Keratinocyte (primary cell): Measurements from ENCODE around the gene SDF2L1. TPM values are rescaled to one million over a fixed set of nuclear protein-coding genes. Genes with fewer than 3 reads are reported as not detected.

ENCODE experiments used
- DNase-seq: peaks from one replicate; pipeline ENCODE4 v3.0.0-alpha.2; 2011; ENCODE audit warnings: low read depth, missing footprints, low spot score
- FAIRE-seq: peaks from 2 replicates; lab custom pipeline; 2011; peaks lifted over from hg19 to GRCh38; lab: Jason Lieb, UNC
- H2AFZ ChIP-seq: 2 replicates; pipeline ENCODE4 v1.6.0; 2012; ENCODE audit warnings: low read length, control low read depth, inconsistent platforms; ENCODE audit not compliant: control insufficient read depth
- H3K27ac ChIP-seq: 2 replicates; pipeline ENCODE4 v1.5.1; 2011; ENCODE audit warnings: low read length; ENCODE audit not compliant: control insufficient read depth, insufficient read depth
- H3K27me3 ChIP-seq: 3 replicates; pipeline ENCODE4 v1.6.0; 2011; ENCODE audit warnings: low read length; ENCODE audit not compliant: control insufficient read depth, insufficient read depth; ENCODE audit errors: extremely low read depth
- H3K36me3 ChIP-seq, 2 experiments: 2 replicates in 1 of 2; 3 replicates in 1 of 2; pipeline ENCODE4 v1.5.1; 2011; ENCODE audit warnings: low read length in 2 of 2, mild to moderate bottlenecking in 1 of 2; ENCODE audit not compliant: control insufficient read depth in 2 of 2, insufficient read depth in 2 of 2; ENCODE audit errors: extremely low read depth in 1 of 2
- H3K4me1 ChIP-seq: 3 replicates; pipeline ENCODE4 v1.5.1; 2011; ENCODE audit warnings: low read length; ENCODE audit not compliant: control insufficient read depth, insufficient read depth; ENCODE audit errors: extremely low read depth
- H3K4me2 ChIP-seq: 3 replicates; pipeline ENCODE4 v1.6.0; 2011; ENCODE audit warnings: low read depth, low read length; ENCODE audit not compliant: control insufficient read depth, insufficient read depth; ENCODE audit errors: extremely low read depth
- H3K4me3 ChIP-seq, 3 experiments: fragments of 200-600 bp in 1 of 3; sonication (generic) in 1 of 3; 2 replicates in 2 of 3; 3 replicates in 1 of 3; pipeline ENCODE4 v1.5.1; 2011 to 2016; ENCODE audit warnings: low read length in 3 of 3, mild to moderate bottlenecking in 3 of 3, control low read depth in 2 of 3, inconsistent platforms in 1 of 3, low read depth in 1 of 3, mixed read lengths in 1 of 3, mixed run types in 1 of 3, moderate library complexity in 1 of 3; ENCODE audit not compliant: control insufficient read depth in 2 of 3, insufficient read depth in 2 of 3; ENCODE audit errors: extremely low read depth in 1 of 3
- H3K79me2 ChIP-seq: 2 replicates; pipeline ENCODE4 v1.6.0; 2012; ENCODE audit warnings: low read length; ENCODE audit not compliant: control insufficient read depth, insufficient read depth
- H3K9ac ChIP-seq: 3 replicates; pipeline ENCODE4 v1.6.0; 2011; ENCODE audit warnings: low read length; ENCODE audit not compliant: control insufficient read depth, insufficient read depth; ENCODE audit errors: extremely low read depth
- H3K9me1 ChIP-seq: 3 replicates; pipeline ENCODE4 v1.6.0; 2011; ENCODE audit warnings: low read length; ENCODE audit not compliant: control insufficient read depth, insufficient read depth; ENCODE audit errors: extremely low read depth
- H3K9me3 ChIP-seq: 2 replicates; pipeline ENCODE4 v1.5.1; 2012; ENCODE audit warnings: low read depth, low read length; ENCODE audit not compliant: control insufficient read depth
- H4K20me1 ChIP-seq: 3 replicates; pipeline ENCODE4 v1.6.0; 2011; ENCODE audit warnings: low read length; ENCODE audit not compliant: control insufficient read depth, insufficient read depth; ENCODE audit errors: extremely low read depth
- EZH2 ChIP-seq: IDR thresholded peaks from one replicate; pipeline ENCODE4 v1.6.1; 2012; ENCODE audit warnings: inconsistent platforms, mild to moderate bottlenecking, low read length, moderate library complexity
- dilution Hi-C: fragments of 300-500 bp; cut with MboI; formaldehyde crosslinking; loops from one replicate; pipeline ENCODE4 v1.7.0; 2020; ENCODE audit warnings: low sequenced_read_pairs; ENCODE audit not compliant: extremely low pct_ligation_motif_present
- polyA plus RNA-seq, 5 experiments: library from polyadenylated mRNA; depleted of rRNA in 3 of 5; stranded (reverse) in 3 of 5; stranded (forward) in 1 of 5; unstranded in 1 of 5; fragments of >200 nt; gene quantifications; 1 replicate in 1 of 5; 2 replicates in 3 of 5; 3 replicates in 1 of 5; pipeline versions ENCODE4 v1.2.1 to v1.2.3, GENCODE V29; 2011 to 2012; ENCODE audit warnings: missing spikeins in 2 of 5, low read depth in 1 of 5, low replicate concordance in 1 of 5
- TF ChIP-seq, protein P1 (sequence below), 3 experiments: IDR thresholded peaks in 1 of 3; conservative IDR thresholded peaks in 1 of 3; optimal IDR thresholded peaks in 1 of 3; 2 replicates in 2 of 3; 3 replicates in 1 of 3; pipeline versions ENCODE3 to v1.5.1; 2011; ENCODE audit warnings: low read length in 3 of 3, mild to moderate bottlenecking in 3 of 3, moderate library complexity in 2 of 3, control low read depth in 1 of 3, inconsistent platforms in 1 of 3; ENCODE audit not compliant: insufficient read depth in 2 of 3; ENCODE audit errors: extremely low read depth in 1 of 3

Gene SDF2L1
- polyA plus RNA-seq, 1 donor (not counting 4 experiments of a cell fraction or from before 2014, with no cell fraction given) = 25.6 TPM

DNA sequence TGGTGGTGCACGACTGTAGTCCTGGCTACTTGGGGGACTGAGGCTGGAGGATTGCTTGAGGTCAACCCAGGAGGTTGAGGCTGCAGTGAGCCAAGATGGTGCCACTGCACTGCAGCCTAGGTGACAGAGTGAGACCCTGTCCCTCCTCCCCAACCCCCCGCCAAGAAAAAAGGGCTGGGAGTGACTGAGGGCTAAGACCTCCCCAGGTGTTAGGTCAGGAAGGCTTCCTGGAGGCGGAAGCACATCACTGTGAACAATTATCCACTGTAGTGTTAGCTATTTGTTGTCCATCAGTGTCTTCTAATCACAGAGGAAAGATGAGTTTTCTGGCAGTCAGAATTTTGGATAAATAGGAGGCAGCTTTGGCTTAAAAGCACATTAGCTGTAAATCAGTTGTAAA is 21.1 kb upstream of the SDF2L1 start:
- peaks cover 26% of the 10 kb centered on the region for H4K20me1 ChIP-seq
- peaks cover 5% of the 10 kb centered on the region for H3K9me1 ChIP-seq
- FAIRE-seq = no peak
- no peak overlapping the region for H3K27ac ChIP-seq
- no peak overlapping the region for H2AFZ ChIP-seq
- dilution Hi-C loops = no loop called here
- H3K9ac ChIP-seq = no peak overlapping the region
- DNase-seq = no peak
- H3K4me3 ChIP-seq = no peak overlapping the region
- peaks cover 9% of the 10 kb centered on the region for H3K4me1 ChIP-seq
- peaks cover 5 to 23% of the 10 kb centered on the region in 2 experiments for H3K36me3 ChIP-seq
- H3K27me3 ChIP-seq = no peaks in the 10 kb centered on the region
- peaks cover 54% of the 10 kb centered on the region for H3K79me2 ChIP-seq
- no peak for TF ChIP-seq EZH2
- TF ChIP-seq, protein P1, sequence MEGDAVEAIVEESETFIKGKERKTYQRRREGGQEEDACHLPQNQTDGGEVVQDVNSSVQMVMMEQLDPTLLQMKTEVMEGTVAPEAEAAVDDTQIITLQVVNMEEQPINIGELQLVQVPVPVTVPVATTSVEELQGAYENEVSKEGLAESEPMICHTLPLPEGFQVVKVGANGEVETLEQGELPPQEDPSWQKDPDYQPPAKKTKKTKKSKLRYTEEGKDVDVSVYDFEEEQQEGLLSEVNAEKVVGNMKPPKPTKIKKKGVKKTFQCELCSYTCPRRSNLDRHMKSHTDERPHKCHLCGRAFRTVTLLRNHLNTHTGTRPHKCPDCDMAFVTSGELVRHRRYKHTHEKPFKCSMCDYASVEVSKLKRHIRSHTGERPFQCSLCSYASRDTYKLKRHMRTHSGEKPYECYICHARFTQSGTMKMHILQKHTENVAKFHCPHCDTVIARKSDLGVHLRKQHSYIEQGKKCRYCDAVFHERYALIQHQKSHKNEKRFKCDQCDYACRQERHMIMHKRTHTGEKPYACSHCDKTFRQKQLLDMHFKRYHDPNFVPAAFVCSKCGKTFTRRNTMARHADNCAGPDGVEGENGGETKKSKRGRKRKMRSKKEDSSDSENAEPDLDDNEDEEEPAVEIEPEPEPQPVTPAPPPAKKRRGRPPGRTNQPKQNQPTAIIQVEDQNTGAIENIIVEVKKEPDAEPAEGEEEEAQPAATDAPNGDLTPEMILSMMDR (optimal IDR thresholded peaks at IDR 0.05 in 1 of 3, IDR thresholded peaks at IDR 0.05 in 1 of 3, conservative IDR thresholded peaks at IDR 0.05 in 1 of 3; ENCODE audit: extremely low read depth in 1 of 3, insufficient read depth in 2 of 3, low read length in 3 of 3) = no peak
- no peak overlapping the region for H3K4me2 ChIP-seq
- no peaks in the 10 kb centered on the region for H3K9me3 ChIP-seq

- TF ChIP-seq, protein P1 (optimal IDR thresholded peaks at IDR 0.05 in 1 of 3, IDR thresholded peaks at IDR 0.05 in 1 of 3, conservative IDR thresholded peaks at IDR 0.05 in 1 of 3; ENCODE audit: extremely low read depth in 1 of 3, insufficient read depth in 2 of 3, low read length in 3 of 3) = no peak
- no peak for TF ChIP-seq EZH2
- Histone ChIP-seq H2AFZ (no peak overlapping the region), H3K36me3 (peaks cover 9 to 23% of the 10 kb centered on the region in 2 experiments), H3K27ac (no peak overlapping the region), H3K79me2 (peaks cover 54% of the 10 kb centered on the region), H4K20me1 (peaks cover 28% of the 10 kb centered on the region), H3K27me3 (no peaks in the 10 kb centered on the region), H3K9ac (no peak overlapping the region), H3K4me2 (no peak overlapping the region), H3K4me3 (no peak overlapping the region), H3K9me1 (peaks cover 5% of the 10 kb centered on the region), H3K4me1 (peaks cover 9% of the 10 kb centered on the region), H3K9me3 (no peaks in the 10 kb centered on the region)
- no peak for DNase-seq
- FAIRE-seq = no peak
- dilution Hi-C loops = no loop called here
Observed at GRCh38 chr22:21622011-21622918, 19.8 kb upstream of the SDF2L1 start.
